ENCODE measurements around the gene KIAA1217. TPM values are rescaled to one million over a fixed set of nuclear protein-coding genes. Genes with fewer than 3 reads are reported as not detected.

KIAA1217 gene
- total RNA-seq, 1 experiment from 2014 or later = 18.6 TPM

DNA sequence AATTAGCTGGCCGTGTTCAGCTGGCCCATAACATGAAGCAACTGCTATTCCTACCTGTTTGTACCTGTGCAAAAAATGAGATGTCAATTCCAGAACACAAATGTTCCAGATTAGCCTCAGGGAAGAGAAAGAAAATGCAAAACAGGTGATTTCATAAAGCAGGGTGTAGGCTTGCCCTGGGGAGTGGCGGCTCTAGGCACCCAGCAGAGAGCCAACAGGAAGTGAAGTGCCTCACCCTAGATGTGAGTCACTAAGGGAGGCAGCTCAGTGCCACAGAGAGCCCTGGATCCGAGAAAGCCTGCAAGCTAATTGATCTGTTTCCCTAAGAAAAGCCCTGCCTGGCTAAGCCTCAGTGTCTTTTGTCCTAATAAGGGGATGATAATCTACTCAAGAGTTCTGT, 274.8 kb downstream of the KIAA1217 start:
- Mint-ChIP-seq H3K9me3 (peaks cover 3 to 4% of the 10 kb centered on the region in 2 experiments; a peak in 4 of 5 replicates), H3K4me1 (peaks cover 8 to 11% of the 10 kb centered on the region in 2 experiments), H3K27ac (peak overlapping the region in 2 of 3 experiments; percentile 88 to 95; a peak in 4 of 7 replicates), H3K4me3 (no peak overlapping the region), H3K36me3 (ENCODE audit: insufficient read depth in 1 of 3, low read depth in 3 of 3) (peaks cover 4 to 15% (median 4%) of the 10 kb centered on the region in 3 experiments; a peak in 6 of 7 replicates), H3K27me3 (ENCODE audit: low read depth) (no peaks in the 10 kb centered on the region; the same call in 1 of the 2 replicates)
- Histone ChIP-seq H3K4me1 (ENCODE audit: insufficient read depth, low read length) (0 out of 2 replicates have a peak, but pooled peaks cover 2% of the 10 kb centered on the region), H3K56ac (ENCODE audit: insufficient read length, low read depth, low read length) (no peak overlapping the region), H3K27me3 (ENCODE audit: insufficient read depth, low read length) (no peaks in the 10 kb centered on the region; the same call in 1 of the 2 replicates), H3K79me2 (ENCODE audit: insufficient read depth, low read length) (no peaks in the 10 kb centered on the region; the same call in 1 of the 2 replicates), H2BK12ac (ENCODE audit: insufficient read length, low read depth, low read length) (no peak overlapping the region), H3K4me2 (ENCODE audit: insufficient read depth, insufficient read length, low read length) (no peak overlapping the region), H2BK15ac (ENCODE audit: low read depth, low read length) (no peak overlapping the region), H3K14ac (ENCODE audit: insufficient read depth, low read length) (no peak overlapping the region), H3K9me3 (ENCODE audit: control insufficient read depth, low read depth, low read length) (peaks cover 8% of the 10 kb centered on the region), H2BK5ac (ENCODE audit: insufficient read length, low read length) (no peak overlapping the region), H4K5ac (ENCODE audit: insufficient read length, low read depth, low read length) (no peak overlapping the region), H2AK5ac (ENCODE audit: insufficient read length, low read length) (no peak overlapping the region), H3K23me2 (ENCODE audit: insufficient read length, low read depth, low read length, poor library complexity, severe bottlenecking) (no peaks in the 10 kb centered on the region), H3K9ac (ENCODE audit: extremely low read depth, insufficient read length, low read length) (no peak overlapping the region), H3K18ac (ENCODE audit: insufficient read length, low read depth, low read length) (no peak overlapping the region), H3K4ac (ENCODE audit: low read depth, low read length) (no peak overlapping the region), H4K20me1 (ENCODE audit: control insufficient read depth, insufficient read depth, insufficient read length) (no peaks in the 10 kb centered on the region), H2AFZ (ENCODE audit: low read length) (no peak overlapping the region), H3K23ac (ENCODE audit: insufficient read length, low read depth, low read length) (no peak overlapping the region), H4K91ac (ENCODE audit: insufficient read length, low read depth, low read length) (no peak overlapping the region), H2BK120ac (ENCODE audit: low read depth, low read length, poor library complexity, severe bottlenecking) (no peak overlapping the region), H4K8ac (replicated peaks; ENCODE audit: insufficient read length, low read depth, low read length) (no peak overlapping the region), H2BK20ac (ENCODE audit: low read depth, low read length, poor library complexity, severe bottlenecking) (no peak overlapping the region), H3K27ac (ENCODE audit: insufficient read length, low read depth, low read length) (no peak overlapping the region), H3K79me1 (ENCODE audit: insufficient read depth, low read depth, low read length, poor library complexity, severe bottlenecking) (no peaks in the 10 kb centered on the region), H3T11ph (ENCODE audit: low read length) (no peak overlapping the region)
- WGBS (ENCODE audit: extremely low coverage, insufficient read length, low lambda C conversion rate) = no CpG with 5 or more reads among the region's 3 CpGs
- TF ChIP-seq, protein P1, sequence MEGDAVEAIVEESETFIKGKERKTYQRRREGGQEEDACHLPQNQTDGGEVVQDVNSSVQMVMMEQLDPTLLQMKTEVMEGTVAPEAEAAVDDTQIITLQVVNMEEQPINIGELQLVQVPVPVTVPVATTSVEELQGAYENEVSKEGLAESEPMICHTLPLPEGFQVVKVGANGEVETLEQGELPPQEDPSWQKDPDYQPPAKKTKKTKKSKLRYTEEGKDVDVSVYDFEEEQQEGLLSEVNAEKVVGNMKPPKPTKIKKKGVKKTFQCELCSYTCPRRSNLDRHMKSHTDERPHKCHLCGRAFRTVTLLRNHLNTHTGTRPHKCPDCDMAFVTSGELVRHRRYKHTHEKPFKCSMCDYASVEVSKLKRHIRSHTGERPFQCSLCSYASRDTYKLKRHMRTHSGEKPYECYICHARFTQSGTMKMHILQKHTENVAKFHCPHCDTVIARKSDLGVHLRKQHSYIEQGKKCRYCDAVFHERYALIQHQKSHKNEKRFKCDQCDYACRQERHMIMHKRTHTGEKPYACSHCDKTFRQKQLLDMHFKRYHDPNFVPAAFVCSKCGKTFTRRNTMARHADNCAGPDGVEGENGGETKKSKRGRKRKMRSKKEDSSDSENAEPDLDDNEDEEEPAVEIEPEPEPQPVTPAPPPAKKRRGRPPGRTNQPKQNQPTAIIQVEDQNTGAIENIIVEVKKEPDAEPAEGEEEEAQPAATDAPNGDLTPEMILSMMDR (conservative IDR thresholded peaks at IDR 0.05) = no peak
- peak; percentile 56 for DNase-seq

All from H9 (cell line).